ENCODE data around the gene ERAL1. TPM values are rescaled to one million over a fixed set of nuclear protein-coding genes. Genes with fewer than 3 reads are reported as not detected.
"Not testable (repeated sequence)": the region's sequence is repeated elsewhere in the genome, so short reads cannot be mapped to it uniquely, and the experiment has no call there.

Gene ERAL1
- total and polyA plus RNA-seq, 2 experiments from 2014 or later: 30.0 to 77.1 TPM

DNA sequence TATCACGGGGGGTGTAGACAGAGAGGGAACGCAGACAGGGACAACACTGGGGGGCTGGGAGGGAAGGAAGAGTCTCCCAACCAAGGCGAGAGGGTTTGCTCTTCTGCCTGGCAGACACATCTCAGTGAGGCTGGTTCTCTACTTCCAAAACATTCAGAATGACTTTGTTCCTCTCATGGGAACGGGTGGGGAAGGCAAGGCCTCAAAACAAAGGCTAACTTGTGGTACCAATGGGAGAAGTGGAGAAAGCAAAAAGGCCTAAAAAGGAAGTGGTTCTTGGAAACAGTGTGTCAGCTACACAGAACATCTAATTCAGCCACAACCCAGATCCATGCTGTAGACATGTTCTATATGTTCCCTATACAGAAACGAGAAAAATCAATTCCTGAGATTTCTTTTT lies 35.2 kb downstream of the ERAL1 start:
- no peaks in the 10 kb centered on the region for H3K36me3 ChIP-seq (replicated peaks; ENCODE audit: insufficient read depth, low read depth)
- no peaks in the 10 kb centered on the region for H3K9me2 ChIP-seq (replicated peaks; ENCODE audit: insufficient read depth)
- no peaks in the 10 kb centered on the region for H3K9me3 ChIP-seq (ENCODE audit: low read depth)
- H3K27me3 ChIP-seq: no peaks in the 10 kb centered on the region
- H2AFZ ChIP-seq: no peak overlapping the region
- no peaks in the 10 kb centered on the region for H3K4me1 ChIP-seq (ENCODE audit: insufficient read depth)
- peaks cover 2% of the 10 kb centered on the region for H4K20me1 ChIP-seq (ENCODE audit: insufficient read depth, poor library complexity, severe bottlenecking)
- peaks cover 26% of the 10 kb centered on the region for H3K79me2 ChIP-seq
- H3K4me3 ChIP-seq: no peak overlapping the region
- no peak overlapping the region for H3K27ac ChIP-seq
- no peak for DNase-seq (ENCODE audit: low spot score)
- TF ChIP-seq EZH2phosphoT487 (IDR thresholded peaks at IDR 0.05; ENCODE audit: low read depth, severe bottlenecking, unreplicated experiment): no peak
- TF ChIP-seq EZH2 (IDR thresholded peaks at IDR 0.05; ENCODE audit: borderline replicate concordance): no peak
- TF ChIP-seq, protein P1, sequence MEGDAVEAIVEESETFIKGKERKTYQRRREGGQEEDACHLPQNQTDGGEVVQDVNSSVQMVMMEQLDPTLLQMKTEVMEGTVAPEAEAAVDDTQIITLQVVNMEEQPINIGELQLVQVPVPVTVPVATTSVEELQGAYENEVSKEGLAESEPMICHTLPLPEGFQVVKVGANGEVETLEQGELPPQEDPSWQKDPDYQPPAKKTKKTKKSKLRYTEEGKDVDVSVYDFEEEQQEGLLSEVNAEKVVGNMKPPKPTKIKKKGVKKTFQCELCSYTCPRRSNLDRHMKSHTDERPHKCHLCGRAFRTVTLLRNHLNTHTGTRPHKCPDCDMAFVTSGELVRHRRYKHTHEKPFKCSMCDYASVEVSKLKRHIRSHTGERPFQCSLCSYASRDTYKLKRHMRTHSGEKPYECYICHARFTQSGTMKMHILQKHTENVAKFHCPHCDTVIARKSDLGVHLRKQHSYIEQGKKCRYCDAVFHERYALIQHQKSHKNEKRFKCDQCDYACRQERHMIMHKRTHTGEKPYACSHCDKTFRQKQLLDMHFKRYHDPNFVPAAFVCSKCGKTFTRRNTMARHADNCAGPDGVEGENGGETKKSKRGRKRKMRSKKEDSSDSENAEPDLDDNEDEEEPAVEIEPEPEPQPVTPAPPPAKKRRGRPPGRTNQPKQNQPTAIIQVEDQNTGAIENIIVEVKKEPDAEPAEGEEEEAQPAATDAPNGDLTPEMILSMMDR (IDR thresholded peaks at IDR 0.05; ENCODE audit: poor library complexity): no peak
- no peak overlapping the region for H3K4me2 ChIP-seq
- 96% methylated on average over 5 of the region's 5 CpGs for WGBS (ENCODE audit: low lambda C conversion rate, missing lambda C conversion rate)

- no peaks in the 10 kb centered on the region for H3K9me3 ChIP-seq (ENCODE audit: low read depth)
- H4K20me1 ChIP-seq (ENCODE audit: insufficient read depth, poor library complexity, severe bottlenecking): peaks cover 6% of the 10 kb centered on the region
- H3K4me2 ChIP-seq: no peak overlapping the region
- no peaks in the 10 kb centered on the region for H3K36me3 ChIP-seq (replicated peaks; ENCODE audit: insufficient read depth, low read depth)
- no peak overlapping the region for H3K4me3 ChIP-seq
- TF ChIP-seq EZH2 (IDR thresholded peaks at IDR 0.05; ENCODE audit: borderline replicate concordance) (no peak), EZH2phosphoT487 (IDR thresholded peaks at IDR 0.05; ENCODE audit: low read depth, severe bottlenecking, unreplicated experiment) (no peak)
- TF ChIP-seq, protein P1 (IDR thresholded peaks at IDR 0.05; ENCODE audit: poor library complexity): no peak
- no peak for DNase-seq (ENCODE audit: low spot score)
- H2AFZ ChIP-seq: no peak overlapping the region
- peaks cover 38% of the 10 kb centered on the region for H3K79me2 ChIP-seq
- no peak overlapping the region for H3K27ac ChIP-seq
- H3K9me2 ChIP-seq (replicated peaks; ENCODE audit: insufficient read depth): no peaks in the 10 kb centered on the region
- WGBS (ENCODE audit: low lambda C conversion rate, missing lambda C conversion rate): 100% methylated on average over 1 of the region's 1 CpG
- no peaks in the 10 kb centered on the region for H3K27me3 ChIP-seq
- H3K4me1 ChIP-seq (ENCODE audit: insufficient read depth): peaks cover 5% of the 10 kb centered on the region
These were observed 36.4 kb downstream of the ERAL1 start for GRCh38 chr17:28891201-28891600.

- Histone ChIP-seq H3K27me3 (no peaks in the 10 kb centered on the region), H3K4me3 (no peak overlapping the region), H3K9me3 (ENCODE audit: low read depth) (no peaks in the 10 kb centered on the region), H3K4me2 (no peak overlapping the region), H3K9me2 (replicated peaks; ENCODE audit: insufficient read depth) (no peaks in the 10 kb centered on the region), H2AFZ (no peak overlapping the region), H3K27ac (no peak overlapping the region), H3K4me1 (ENCODE audit: insufficient read depth) (peaks cover 9% of the 10 kb centered on the region), H3K36me3 (replicated peaks; ENCODE audit: insufficient read depth, low read depth) (no peaks in the 10 kb centered on the region), H3K79me2 (peaks cover 46% of the 10 kb centered on the region), H4K20me1 (ENCODE audit: insufficient read depth, poor library complexity, severe bottlenecking) (peaks cover 6% of the 10 kb centered on the region)
- 97% methylated on average over 2 of the region's 4 CpGs for WGBS (ENCODE audit: low lambda C conversion rate, missing lambda C conversion rate)
- DNase-seq (ENCODE audit: low spot score): no peak
- TF ChIP-seq, protein P1 (IDR thresholded peaks at IDR 0.05; ENCODE audit: poor library complexity): no peak
- TF ChIP-seq EZH2 (IDR thresholded peaks at IDR 0.05; ENCODE audit: borderline replicate concordance): no peak
These were observed 37.2 kb downstream of the ERAL1 start for GRCh38 chr17:28892024-28892423.

- Histone ChIP-seq H3K79me2 (peaks cover 59% of the 10 kb centered on the region), H3K4me1 (ENCODE audit: insufficient read depth) (peaks cover 15% of the 10 kb centered on the region)
- DNase-seq (ENCODE audit: low spot score); H2AFZ ChIP-seq; H3K4me2 ChIP-seq; H3K4me3 ChIP-seq; H3K27me3 ChIP-seq; H3K27ac ChIP-seq; H3K36me3 ChIP-seq (replicated peaks; ENCODE audit: insufficient read depth, low read depth); H3K9me3 ChIP-seq (ENCODE audit: low read depth); H3K9me2 ChIP-seq (replicated peaks; ENCODE audit: insufficient read depth); H4K20me1 ChIP-seq (ENCODE audit: insufficient read depth, poor library complexity, severe bottlenecking): not testable (repeated sequence)
- 92% methylated on average over 16 of the region's 16 CpGs for WGBS (ENCODE audit: low lambda C conversion rate, missing lambda C conversion rate)
These were observed 38.7 kb downstream of the ERAL1 start for GRCh38 chr17:28893248-28894183.

All from hepatocyte (in vitro differentiated cells).